Kidney (tissue), 14 donors: Measurements from ENCODE around the gene INO80. TPM values are rescaled to one million over a fixed set of nuclear protein-coding genes. Genes with fewer than 3 reads are reported as not detected.

ENCODE experiments used
- DNase-seq, 5 donors: peaks; one replicate each; pipeline ENCODE4 v3.0.0-alpha.2; 2013 to 2020
- FAIRE-seq: peaks from 2 replicates; lab custom pipeline; 2012; peaks lifted over from hg19 to GRCh38; lab: Jason Lieb, UNC
- H3K27ac ChIP-seq, 2 donors: one replicate each; pipeline ENCODE4 v1.7.0; 2013; ENCODE audit warnings: low read depth in 2 of 2, low read length in 2 of 2, inconsistent platforms in 1 of 2
- H3K27me3 ChIP-seq: one replicate; pipeline ENCODE4 v1.7.1; 2013; ENCODE audit warnings: low read length, inconsistent platforms; ENCODE audit not compliant: control insufficient read depth, insufficient read depth
- H3K36me3 ChIP-seq, 3 donors: one replicate each; pipeline versions ENCODE4 v1.7.0 to v1.7.1; 2013; ENCODE audit warnings: low read length in 3 of 3, control low read depth in 1 of 3, inconsistent platforms in 1 of 3; ENCODE audit not compliant: insufficient read depth in 3 of 3, control insufficient read depth in 2 of 3
- H3K4me1 ChIP-seq, 3 donors: one replicate each; pipeline versions ENCODE4 v1.7.0 to v1.7.1; 2013; ENCODE audit warnings: low read length in 3 of 3, inconsistent platforms in 1 of 3, low read depth in 1 of 3; ENCODE audit not compliant: control insufficient read depth in 2 of 3, insufficient read depth in 2 of 3
- H3K4me3 ChIP-seq, 3 donors: one replicate each; pipeline versions ENCODE4 v1.7.0 to v1.8.1; 2013; ENCODE audit warnings: low read length in 3 of 3, control low read depth in 1 of 3, inconsistent platforms in 1 of 3
- H3K9ac ChIP-seq, 3 donors: one replicate each; pipeline versions ENCODE4 v1.7.0 to v1.7.1; 2013; ENCODE audit warnings: low read length in 3 of 3, control low read depth in 1 of 3, inconsistent platforms in 1 of 3
- H3K9me3 ChIP-seq, 3 donors: one replicate each; pipeline versions ENCODE4 v1.7.0 to v1.7.1; 2013; ENCODE audit warnings: low read length in 3 of 3, control low read depth in 1 of 3, inconsistent platforms in 1 of 3; ENCODE audit not compliant: control insufficient read depth in 2 of 3, insufficient read depth in 1 of 3
- CTCF ChIP-seq: IDR thresholded peaks from 3 replicates; pipeline ENCODE4 v1.5.1; 2012; ENCODE audit warnings: mild to moderate bottlenecking, moderate library complexity, borderline replicate concordance; ENCODE audit not compliant: insufficient read depth; ENCODE audit errors: extremely low read depth
- intact Hi-C: fragments of 100-400 bp; cut with DNase I; formaldehyde crosslinking; loops from one replicate; pipeline ENCODE4 v1.11.1; 2022
- polyA plus RNA-seq: library from polyadenylated mRNA; stranded (reverse); fragments of 350-450 nt; fragmentation: Illumina TruSeq; extraction: RNeasy Lipid Tissue Mini Kit (QIAGEN cat#74804); gene quantifications from one replicate; pipeline ENCODE4 v1.2.3, GENCODE V29; 2014; ENCODE audit warnings: low read depth, low replicate concordance; ENCODE audit not compliant: insufficient read depth
- total RNA-seq: library from RNA; stranded (reverse); fragmentation: NEBNext Ultra II Directional; extraction: Animal tissue kit (Norgen Biotek cat#: 25700); gene quantifications from one replicate; pipeline ENCODE4 v1.2.1, GENCODE V29; 2021
- donor health status: control.
- donor health status: control.
- donor health status: control.
- donor health status: control.
- donor health status: control.
- donor health status: DM: yes; HTN: yes; CAD: no.
- donor health status: Normal renal cell carcinoma (clear cell type).

INO80 gene
- total and polyA plus RNA-seq, 2 donors from 2014 or later, result 6.0 to 27.3 TPM

GRCh38 chr15:41051139-41051538, 64.9 kb downstream of the INO80 start:
- Histone ChIP-seq H3K9me3 (no peaks in the 10 kb centered on the region), H3K9ac (no peak overlapping the region), H3K27ac (no peak overlapping the region), H3K4me3 (no peak overlapping the region), H3K36me3 (peaks cover 13 to 57% (median 25%) of the 10 kb centered on the region in 3 donors), H3K27me3 (no peaks in the 10 kb centered on the region), H3K4me1 (no peaks in the 10 kb centered on the region)
- intact Hi-C loops, result no loop called here
- DNase-seq, result no peak
- no peak for TF ChIP-seq CTCF
- no peak for FAIRE-seq

GRCh38 chr15:41048852-41049251, 67.2 kb downstream of the INO80 start:
- Histone ChIP-seq H3K36me3 (peaks cover 13 to 47% (median 16%) of the 10 kb centered on the region in 3 donors), H3K4me3 (no peak overlapping the region), H3K9me3 (no peaks in the 10 kb centered on the region), H3K4me1 (no peaks in the 10 kb centered on the region), H3K9ac (no peak overlapping the region), H3K27me3 (no peaks in the 10 kb centered on the region), H3K27ac (peak overlapping the region in 1 of 2 donors; percentile 1)
- FAIRE-seq (no peak), DNase-seq (no peak)
- intact Hi-C loops, result no loop called here
- no peak for TF ChIP-seq CTCF

GRCh38 chr15:41048397-41048796, 67.7 kb downstream of the INO80 start:
- Histone ChIP-seq H3K9ac (no peak overlapping the region), H3K36me3 (peaks cover 13 to 52% (median 15%) of the 10 kb centered on the region in 3 donors), H3K4me1 (no peaks in the 10 kb centered on the region), H3K27me3 (no peaks in the 10 kb centered on the region), H3K27ac (no peak overlapping the region), H3K4me3 (no peak overlapping the region), H3K9me3 (no peaks in the 10 kb centered on the region)
- TF ChIP-seq CTCF, result no peak
- peak; percentile 60 for FAIRE-seq
- intact Hi-C loops, result no loop called here
- DNase-seq, result no peak

GRCh38 chr15:41047474-41047873, 68.6 kb downstream of the INO80 start:
- Histone ChIP-seq H3K27ac (no peak overlapping the region), H3K9ac (no peak overlapping the region), H3K36me3 (peaks cover 13 to 61% (median 13%) of the 10 kb centered on the region in 3 donors), H3K4me1 (no peaks in the 10 kb centered on the region), H3K9me3 (no peaks in the 10 kb centered on the region), H3K4me3 (no peak overlapping the region), H3K27me3 (no peaks in the 10 kb centered on the region)
- intact Hi-C loops, result no loop called here
- FAIRE-seq (no peak), DNase-seq (no peak)
- no peak for TF ChIP-seq CTCF
